K562 (cell line): ENCODE results near the gene PRM2. TPM values are rescaled to one million over a fixed set of nuclear protein-coding genes. Genes with fewer than 3 reads are reported as not detected.

Experiments used
- ATAC-seq: fragments of 200-7000 bp; cut with Tn5 transposase; 3 replicates; pipeline ENCODE4 v1.9.1; 2020; ENCODE audit warnings: moderate library complexity
- BruUV-seq: library from RNA; stranded (reverse); fragments of 400-500 nt; replicated peaks from 2 replicates; lab custom pipeline; 2021; lab: Mats Ljungman, UMichigan
- CTCF ChIA-PET: fragments of 300-600 bp; formaldehyde crosslinking; extraction: SDS; loops from one replicate; lab custom pipeline; 2021; ENCODE audit warnings: low intra/inter-chr PET ratio; lab: Yijun Ruan, JAX
- POLR2A ChIA-PET: fragments of 300-600, 350-650 bp; sonication (Branson Sonifier 250); formaldehyde crosslinking; extraction: SDS; loops from one replicate; lab custom pipeline; 2021; ENCODE audit warnings: antibody characterized with exemption, inconsistent platforms; lab: Yijun Ruan, JAX
- DNase-seq, 4 experiments: peaks; one replicate each; pipeline versions ENCODE4 v3.0.0 to v3.0.0-alpha.2; 2011 to 2018; ENCODE audit warnings: low spot score in 3 of 4, mixed read lengths in 3 of 4; ENCODE audit errors: extremely low read depth in 1 of 4
- FAIRE-seq: peaks from 2 replicates; lab custom pipeline; 2011; peaks lifted over from hg19 to GRCh38; lab: Jason Lieb, UNC
- H2AFZ ChIP-seq: 2 replicates; pipeline ENCODE4 v1.6.0; 2011; ENCODE audit warnings: low read depth, low read length, control low read depth, inconsistent platforms
- H3K27ac ChIP-seq: fragments of 200-600 bp; 3 replicates; pipeline ENCODE4 v1.8.0; 2011; ENCODE audit warnings: low read depth, mild to moderate bottlenecking, control low read depth, inconsistent platforms, low read length, moderate library complexity, mixed read lengths; ENCODE audit errors: extremely low read depth
- H3K27me3 ChIP-seq, 2 experiments: fragments of 300-600 bp in 1 of 2; 2 replicates in 1 of 2; 3 replicates in 1 of 2; pipeline versions ENCODE4 v1.6.0 to v1.8.0; 2011; ENCODE audit warnings: inconsistent platforms in 2 of 2, low read length in 2 of 2, mild to moderate bottlenecking in 1 of 2, mixed read lengths in 1 of 2, moderate library complexity in 1 of 2; ENCODE audit not compliant: control insufficient read depth in 2 of 2, insufficient read depth in 2 of 2
- H3K36me3 ChIP-seq: fragments of 300-600 bp; 3 replicates; pipeline ENCODE4 v1.8.0; 2011; ENCODE audit warnings: mild to moderate bottlenecking, low read length, inconsistent platforms; ENCODE audit not compliant: control insufficient read depth, insufficient read depth
- H3K4me1 ChIP-seq, 2 experiments: fragments of 200-600 bp in 1 of 2; replicated peaks in 1 of 2; 2 replicates in 1 of 2; 3 replicates in 1 of 2; pipeline versions ENCODE4 v1.5.1 to v1.8.0; 2011; ENCODE audit warnings: inconsistent platforms in 2 of 2, low read length in 2 of 2, mild to moderate bottlenecking in 1 of 2, mixed read lengths in 1 of 2, moderate library complexity in 1 of 2; ENCODE audit not compliant: control insufficient read depth in 2 of 2, insufficient read depth in 2 of 2
- H3K4me2 ChIP-seq: 2 replicates; pipeline ENCODE4 v1.6.1; 2011; ENCODE audit warnings: low read length, control low read depth, inconsistent platforms, mixed read lengths; ENCODE audit not compliant: insufficient read depth
- H3K4me3 ChIP-seq: fragments of 200-600 bp; sonication (generic), shearing (Covaris generic); 2 replicates; pipeline ENCODE4 v1.5.1; 2016; ENCODE audit warnings: control low read depth, inconsistent platforms
- H3K79me2 ChIP-seq: fragments of 200-600 bp; 3 replicates; pipeline ENCODE4 v1.8.0; 2011; ENCODE audit warnings: low read length, inconsistent platforms; ENCODE audit not compliant: control insufficient read depth, insufficient read depth
- H3K9ac ChIP-seq, 2 experiments: 2 replicates each; pipeline versions ENCODE4 v1.6.0 to v1.6.1; 2011; ENCODE audit warnings: low read depth in 2 of 2, low read length in 2 of 2, control low read depth in 1 of 2, inconsistent platforms in 1 of 2, mild to moderate bottlenecking in 1 of 2, mixed read lengths in 1 of 2; ENCODE audit not compliant: insufficient read depth in 1 of 2
- H3K9me1 ChIP-seq: one replicate; pipeline ENCODE4 v1.6.0; 2011; ENCODE audit warnings: inconsistent platforms, mild to moderate bottlenecking, low read length, moderate library complexity; ENCODE audit not compliant: control insufficient read depth, insufficient read depth
- H3K9me3 ChIP-seq: replicated peaks from 2 replicates; pipeline ENCODE4 v1.5.1; 2011; ENCODE audit warnings: low read depth, low read length, inconsistent platforms; ENCODE audit not compliant: control insufficient read depth, insufficient read depth
- H4K20me1 ChIP-seq: replicated peaks from 2 replicates; pipeline ENCODE4 v1.6.1; 2011; ENCODE audit warnings: low read length, inconsistent platforms, mixed read lengths; ENCODE audit not compliant: control insufficient read depth, insufficient read depth
- BCOR ChIP-seq: fragments of 450-650 bp; IDR thresholded peaks from 2 replicates; pipeline ENCODE4 v1.6.1; 2016
- CEBPB ChIP-seq: fragments of 450-650 bp; IDR thresholded peaks from 2 replicates; pipeline ENCODE4 v1.6.1; 2016; ENCODE audit warnings: missing genetic modification characterization, missing compliant biosample characterization
- GABPB2 ChIP-seq: fragments of 250-450 bp; sonication (Bioruptor Pico); conservative IDR thresholded peaks from 2 replicates; pipeline ENCODE4 v1.5.1; 2021; ENCODE audit warnings: mild to moderate bottlenecking
- HDAC2 ChIP-seq: fragments of 450-650 bp; IDR thresholded peaks from 2 replicates; pipeline ENCODE4 v1.6.1; 2016; ENCODE audit warnings: mild to moderate bottlenecking
- HMBOX1 ChIP-seq: sonication (generic); IDR thresholded peaks from 2 replicates; pipeline ENCODE4 v1.6.1; 2016
- IRF9 ChIP-seq: fragments of 450-650 bp; IDR thresholded peaks from 2 replicates; pipeline ENCODE4 v1.6.1; 2016; ENCODE audit warnings: missing biosample characterization, missing genetic modification characterization
- KDM1A ChIP-seq, 2 experiments: fragments of 450-650 bp; IDR thresholded peaks; 2 replicates each; pipeline ENCODE4 v1.6.1; 2016; ENCODE audit warnings: mild to moderate bottlenecking in 2 of 2
- MAFF ChIP-seq: IDR thresholded peaks from 2 replicates; pipeline ENCODE4 v1.6.1; 2012; ENCODE audit warnings: low read length, improper control_type of control experiment
- RHOXF2B ChIP-seq: fragments of 250-450 bp; sonication (Bioruptor Pico); conservative IDR thresholded peaks from 2 replicates; pipeline ENCODE4 v1.5.1; 2021
- TCF3 ChIP-seq: sonication (generic); formaldehyde crosslinking; IDR thresholded peaks from 2 replicates; pipeline ENCODE4 v1.4.0; 2020; ENCODE audit warnings: mild to moderate bottlenecking, missing genetic modification reagents
- ZBTB33 ChIP-seq: sonication (generic); formaldehyde crosslinking; IDR thresholded peaks from 2 replicates; pipeline ENCODE4 v1.8.1; 2023; ENCODE audit warnings: mild to moderate bottlenecking, missing genetic modification reagents
- ZNF121 ChIP-seq: sonication (generic); formaldehyde crosslinking; conservative IDR thresholded peaks from 2 replicates; pipeline ENCODE4 v1.8.0; 2022; ENCODE audit warnings: missing genetic modification reagents
- WGBS: fragments of 100-300 bp; shearing (Covaris generic); methylation state at CpG from one replicate; pipeline ENCODE4 v1.1.6; 2016; ENCODE audit warnings: low coverage, mixed read lengths; ENCODE audit not compliant: insufficient coverage; ENCODE audit errors: missing lambda C conversion rate; 5-methylcytosine and 5-hydroxymethylcytosine counted together
- in situ Hi-C: fragments of 300-500 bp; cut with MboI; formaldehyde crosslinking; loops from 4 replicates; pipeline ENCODE4 v1.15.0; 2018; ENCODE audit warnings: inconsistent platforms, mixed read lengths
- intact Hi-C: fragments of 100-400 bp; cut with micrococcal nuclease; formaldehyde crosslinking; loops from 2 replicates; pipeline ENCODE4 v1.14.2; 2022
- polyA plus RNA-seq, 8 experiments: library from polyadenylated mRNA; depleted of rRNA in 4 of 8; stranded (reverse) in 5 of 8; unstranded in 3 of 8; fragments of >200 nt; fragmentation: Nextera tagmentation in 2 of 8; fragmentation: Illumina TruSeq in 1 of 8; extraction: Ambion mirVana in 2 of 8; extraction: Trizol in 1 of 8; gene quantifications; 2 replicates each; pipeline versions ENCODE4 v1.2.1 to v1.2.3, GENCODE V29; 2011 to 2014; ENCODE audit warnings: inconsistent platforms in 1 of 8, missing spikeins in 1 of 8
- total RNA-seq, 7 experiments: library from RNA; depleted of rRNA in 6 of 7; stranded (reverse); fragments of >200 nt in 6 of 7; fragmentation: Illumina TruSeq in 2 of 7; extraction: Trizol in 2 of 7; gene quantifications; 2 replicates each; pipeline versions ENCODE4 v1.2.1 to v1.2.3, GENCODE V29; 2011 to 2021; ENCODE audit warnings: low replicate concordance in 1 of 7

PRM2 gene
- total and polyA plus RNA-seq, 9 of the 15 experiments (the other 6 are each of a cell fraction or from before 2014, with no cell fraction given) = not detected

GRCh38 chr16:11234884-11235702, 41.2 kb downstream of the PRM2 start:
- FAIRE-seq (no peak), ATAC-seq (no peak), DNase-seq (peak in 1 of 4 experiments; percentile 41)
- Histone ChIP-seq H3K4me1 (peaks cover 56 to 64% of the 10 kb centered on the region in 2 experiments), H3K27ac (no peak overlapping the region), H3K79me2 (peaks cover 14% of the 10 kb centered on the region; the same call in 2 of the 3 replicates), H2AFZ (peak overlapping the region; percentile 51; the same call in 1 of the 2 replicates), H3K36me3 (no peaks in the 10 kb centered on the region), H4K20me1 (no peaks in the 10 kb centered on the region)
- BruUV-seq = no TSS peak
- POLR2A ChIA-PET = interaction anchor here (2.5 kb wide), 1 partner anchor 19 kb away, joined by 8 read pairs; no protein-coding TSS in a partner anchor
- TF ChIP-seq ZBTB33 (CRISPR knock-in tag) (peak; percentile 88), KDM1A (IDR thresholded peaks at IDR 0.05) (0 out of 4 replicates have a peak, but pooled peaks of 1 of the 2 experiments have one; percentile 21), BCOR (0 out of 2 replicates have a peak, but pooled peaks have one; percentile 32), GABPB2 (CRISPR knock-in tag) (no peak), TCF3 (CRISPR knock-in tag) (0 out of 2 replicates have a peak, but pooled peaks have one; percentile 14), IRF9 (tag) (0 out of 2 replicates have a peak, but pooled peaks have one; percentile 9), CEBPB (tag) (peak; percentile 59), ZNF121 (CRISPR knock-in tag) (peak; percentile 62), HDAC2 (0 out of 2 replicates have a peak, but pooled peaks have one; percentile 34), RHOXF2B (no peak), HMBOX1 (peak; percentile 66; the same call in 1 of the 2 replicates), MAFF (no peak)
- TF ChIP-seq, all 486 proteins: peak for 9
- 49% methylated on average over 13 of the region's 13 CpGs for WGBS
- Histone ChIP-seq H3K27me3 (no peaks in the 10 kb centered on the region), H3K9ac (no peak overlapping the region; a peak in 1 of 4 replicates), H3K9me3 (no peaks in the 10 kb centered on the region), H3K9me1 (no peaks in the 10 kb centered on the region), H3K4me3 (no peak overlapping the region), H3K4me2 (no peak overlapping the region)
- CTCF ChIA-PET = no interaction called here
- in situ Hi-C loops (no loop called here), intact Hi-C loops (no loop called here)
